GM18951 (cell line): ENCODE measurements around the gene C11orf16.
"Not testable (repeated sequence)": the region's sequence is repeated elsewhere in the genome, so short reads cannot be mapped to it uniquely, and the experiment has no call there.

Experiments
- POLR2A ChIP-seq: IDR thresholded peaks from 4 replicates; pipeline ENCODE4 v1.6.1; 2011; ENCODE audit warnings: mild to moderate bottlenecking; ENCODE audit not compliant: insufficient read length, insufficient read depth; ENCODE audit errors: extremely low read depth
- in situ Hi-C: fragments of 300-500 bp; cut with MboI; formaldehyde crosslinking; loops from one replicate; pipeline ENCODE4 v1.12.0; 2022; ENCODE audit warnings: low sequenced_read_pairs, mixed read lengths, inconsistent platforms; ENCODE audit not compliant: unreplicated experiment

C11orf16 gene

DNA sequence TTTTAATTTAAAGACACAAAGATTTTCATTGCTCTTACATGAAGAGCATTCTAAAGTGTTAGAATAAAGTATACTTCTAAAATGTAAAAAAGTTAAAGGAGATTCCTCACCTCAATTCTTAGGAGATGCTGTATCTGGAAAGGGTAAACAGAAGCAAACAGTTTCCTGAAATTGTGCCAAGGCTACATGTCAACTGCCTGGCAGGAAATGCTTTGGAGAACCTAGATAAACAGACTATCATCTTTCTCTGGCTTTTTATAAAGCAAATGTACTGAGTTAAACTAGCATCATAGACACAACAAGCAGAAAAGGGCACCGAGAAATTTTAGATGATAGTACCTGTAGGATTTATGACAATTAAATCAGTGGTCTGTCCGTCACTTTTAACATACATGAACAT lies 46.4 kb downstream of the C11orf16 start:
- in situ Hi-C loops = no loop called here
- no peak for TF ChIP-seq POLR2A

DNA sequence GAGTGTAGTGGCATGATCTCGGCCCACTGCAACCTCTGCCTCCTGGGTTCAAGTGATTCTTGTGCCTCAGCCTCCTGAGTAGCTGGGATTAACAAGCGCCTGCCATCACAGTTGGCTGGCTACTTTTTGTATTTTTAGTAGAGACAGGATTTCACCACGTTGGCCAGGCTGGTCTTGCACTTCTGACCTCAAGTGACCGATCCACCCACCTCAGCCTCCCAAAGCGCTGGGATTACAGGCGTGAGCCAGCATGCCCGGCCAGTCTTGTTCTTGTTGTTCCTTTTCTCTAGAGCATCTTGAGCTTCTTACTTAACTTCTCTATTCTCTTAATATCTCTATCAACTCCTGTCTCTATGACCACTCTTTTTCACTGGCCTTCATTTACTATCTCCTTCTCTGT lies 51.2 kb downstream of the C11orf16 start:
- in situ Hi-C loops = not testable (repeated sequence)

DNA sequence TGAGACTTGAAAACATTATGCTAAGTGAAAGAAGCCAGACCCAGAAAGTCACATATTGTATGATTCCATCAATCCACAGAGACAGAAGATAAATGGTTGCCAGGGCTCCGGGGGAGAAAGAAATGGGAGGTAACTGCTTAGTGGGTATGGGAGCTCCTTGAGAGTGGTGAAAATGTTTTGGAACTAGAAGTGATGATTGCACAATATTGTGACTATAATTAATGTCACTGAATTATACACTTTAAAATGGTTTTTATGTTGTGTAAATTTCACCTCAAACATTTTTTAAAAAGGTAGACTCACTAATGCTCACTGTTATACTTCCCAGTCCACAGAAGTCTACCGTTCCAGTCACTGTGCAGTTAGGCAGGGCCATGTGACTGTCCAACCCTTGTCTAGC lies 54.0 kb downstream of the C11orf16 start:
- in situ Hi-C loops = no loop called here
- no peak for TF ChIP-seq POLR2A

DNA sequence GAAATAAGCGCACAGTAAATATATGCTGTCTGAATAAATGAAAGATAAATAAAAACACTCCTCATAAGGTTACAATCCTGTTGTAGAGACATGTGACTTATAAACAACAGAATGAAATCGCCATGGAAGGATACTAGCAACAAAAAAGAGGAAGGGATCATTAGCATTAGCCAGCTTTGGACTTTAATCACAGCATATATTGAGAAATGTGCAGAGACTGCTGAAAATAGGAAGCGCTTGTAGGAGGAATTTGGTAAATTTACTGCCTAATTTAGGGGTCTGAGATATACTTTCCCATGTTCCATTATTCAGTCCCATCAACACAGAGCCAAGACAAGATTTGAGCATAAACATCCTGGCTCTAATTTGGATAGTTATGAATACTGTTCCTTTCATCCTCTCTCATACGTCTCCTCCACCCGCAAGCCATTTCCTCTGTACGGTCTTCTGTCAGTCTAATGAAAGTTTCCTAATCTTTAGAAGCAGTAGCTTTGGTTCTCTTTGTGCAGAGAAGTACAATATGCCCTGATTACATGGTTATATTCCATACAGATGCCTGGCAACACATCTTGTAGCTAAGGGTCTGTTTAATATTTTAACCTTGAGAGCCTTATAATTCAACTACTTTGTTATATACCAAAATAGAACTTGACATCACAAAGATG lies 58.9 kb downstream of the C11orf16 start:
- TF ChIP-seq POLR2A = no peak
- in situ Hi-C loops = no loop called here

DNA sequence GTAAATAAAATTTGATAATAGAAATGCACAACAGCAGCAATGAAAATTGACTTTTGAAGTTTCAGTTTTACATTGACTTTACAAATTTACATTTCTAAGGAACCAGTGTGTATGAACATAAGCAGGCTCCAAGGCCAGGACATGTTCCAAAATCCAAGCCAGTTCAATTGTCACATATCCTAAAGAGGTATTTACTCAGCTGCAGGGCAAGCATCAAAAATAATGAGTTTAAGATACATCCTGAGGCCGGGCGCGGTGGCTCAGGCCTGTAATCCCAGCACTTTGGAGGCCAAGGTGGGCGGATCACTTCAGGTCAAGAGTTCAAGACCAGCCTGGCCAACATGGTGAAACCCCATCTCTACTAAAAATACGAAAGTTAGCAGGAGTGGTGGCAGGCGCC lies 60.8 kb downstream of the C11orf16 start:
- TF ChIP-seq POLR2A = no peak
- in situ Hi-C loops = no loop called here

DNA sequence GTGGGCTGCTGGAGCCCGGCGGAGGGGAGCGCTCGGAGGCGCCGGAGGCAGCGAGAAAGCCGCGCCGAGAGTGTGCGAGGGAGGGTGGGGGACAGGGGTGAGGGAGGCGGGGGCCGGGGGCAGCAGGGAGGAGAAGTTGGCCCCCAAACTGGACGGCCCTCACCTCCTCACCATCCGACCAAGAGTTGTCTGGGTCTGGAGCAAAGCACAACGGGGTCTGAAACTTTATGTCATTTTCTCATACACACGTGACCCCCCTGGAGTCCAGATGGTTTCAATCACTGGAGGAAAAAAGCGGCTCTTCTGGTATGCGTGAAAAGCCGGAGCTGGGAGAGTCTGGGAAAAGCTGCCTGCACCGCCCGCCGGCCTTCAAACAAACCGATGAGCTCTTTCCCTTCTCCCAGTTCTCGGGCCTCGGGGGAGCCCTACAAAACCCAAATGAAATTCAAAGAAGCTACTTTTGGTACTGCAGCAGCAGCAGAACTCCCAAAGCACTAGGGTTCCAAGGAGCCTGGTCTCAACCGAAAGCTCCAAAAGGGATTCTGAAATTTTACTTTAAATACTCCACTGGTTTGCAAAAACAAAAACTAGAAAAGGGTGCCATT lies 61.5 kb downstream of the C11orf16 start:
- no peak for TF ChIP-seq POLR2A
- in situ Hi-C loops = no loop called here

DNA sequence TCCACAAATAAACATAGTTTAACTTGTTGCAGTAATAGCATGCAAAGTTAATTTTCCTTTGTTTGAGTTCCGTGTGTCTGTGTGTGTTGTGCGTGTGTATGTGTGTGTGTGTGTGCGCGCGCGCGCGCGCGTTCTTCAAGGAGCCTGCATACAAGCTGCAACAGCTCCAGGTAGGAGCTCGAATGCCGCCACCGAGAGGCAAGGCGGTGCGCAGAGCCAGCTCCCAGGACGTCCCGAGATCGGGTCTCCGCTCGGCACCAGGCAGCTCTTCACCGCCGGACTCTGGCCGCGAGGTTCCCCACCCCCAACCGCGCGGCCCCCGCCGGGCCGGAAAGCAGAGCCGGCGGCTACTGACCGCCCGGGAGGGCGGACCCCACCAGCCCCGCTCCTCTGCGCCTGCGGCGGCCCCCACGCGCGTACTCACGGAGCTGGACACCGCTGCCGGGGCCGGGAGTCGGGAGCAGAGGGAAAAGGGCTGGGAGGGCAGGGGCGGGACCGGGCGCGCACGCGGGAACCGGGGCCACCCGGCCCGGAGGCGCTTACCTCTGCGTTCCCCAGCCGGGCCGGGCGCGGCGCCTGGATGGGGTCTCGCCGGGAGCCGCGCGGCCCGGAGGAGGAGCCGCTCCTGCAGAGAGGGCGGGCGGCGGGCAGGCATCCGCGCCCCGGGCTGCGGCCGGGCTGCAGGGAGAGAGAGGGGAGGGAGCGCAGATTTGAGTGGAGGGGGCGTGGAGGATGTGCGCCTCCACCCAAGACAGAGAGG lies 62.2 kb downstream of the C11orf16 start:
- no peak for TF ChIP-seq POLR2A
- in situ Hi-C loops = no loop called here
